OCI-LY3 (cell line): Measurements from ENCODE around the gene R3HDM2.
A peak's percentile ranks its signal among the peaks of the same experiment; 100 is the strongest.

Experiments
- H2AFZ ChIP-seq: fragments of 200-600, 300-600 bp; shearing (Covaris generic); 2 replicates; pipeline ENCODE4 v1.6.0; 2014; ENCODE audit warnings: antibody characterized with exemption, low read depth, low read length
- H3K27ac ChIP-seq: fragments of 200-600, 300-600 bp; sonication (generic); 2 replicates; pipeline ENCODE4 v1.5.1; 2014; ENCODE audit warnings: mild to moderate bottlenecking, low read length, moderate library complexity, mixed read lengths
- H3K27me3 ChIP-seq: fragments of 200-600, 300-600 bp; sonication (generic); 2 replicates; pipeline ENCODE4 v1.6.1; 2014; ENCODE audit warnings: low read depth, low read length, mixed read lengths
- H3K36me3 ChIP-seq: fragments of 200-600, 300-600 bp; sonication (generic); replicated peaks from 2 replicates; pipeline ENCODE3; 2014; ENCODE audit warnings: low read depth, low read length, mixed read lengths
- H3K4me1 ChIP-seq: fragments of 300-600, 200-600 bp; sonication (generic); 2 replicates; pipeline ENCODE4 v1.6.1; 2014; ENCODE audit warnings: low read length, mixed read lengths
- H3K4me2 ChIP-seq: fragments of 200-600, 300-600 bp; sonication (generic); 2 replicates; pipeline ENCODE4 v1.6.1; 2014; ENCODE audit warnings: low read length, mixed read lengths
- H3K4me3 ChIP-seq: fragments of 300-600, 200-600 bp; sonication (generic); 2 replicates; pipeline ENCODE4 v1.5.1; 2014; ENCODE audit warnings: antibody characterized with exemption, mild to moderate bottlenecking, low read length, moderate library complexity
- H3K79me2 ChIP-seq: fragments of 300-600, 200-600 bp; shearing (Covaris generic); 2 replicates; pipeline ENCODE4 v1.6.1; 2014; ENCODE audit warnings: mild to moderate bottlenecking, low read length, mixed read lengths
- H3K9ac ChIP-seq: fragments of 300-600, 200-600 bp; shearing (Covaris generic); 2 replicates; pipeline ENCODE4 v1.6.0; 2014; ENCODE audit warnings: mild to moderate bottlenecking, low read length, moderate library complexity
- H3K9me3 ChIP-seq: fragments of 200-600, 300-600 bp; shearing (Covaris generic); 2 replicates; pipeline ENCODE4 v1.6.1; 2014; ENCODE audit warnings: low read length, mixed read lengths; ENCODE audit not compliant: insufficient read depth
- H4K20me1 ChIP-seq: fragments of 200-600, 300-600 bp; sonication (generic); 2 replicates; pipeline ENCODE4 v1.6.1; 2016; ENCODE audit warnings: low read length, mixed read lengths; ENCODE audit not compliant: insufficient read depth
- EZH2phosphoT487 ChIP-seq: fragments of 200-600 bp; shearing (Covaris generic); IDR thresholded peaks from 2 replicates; pipeline ENCODE4 v1.6.1; 2018; ENCODE audit warnings: antibody characterized with exemption, mixed run types, low read depth
- TF ChIP-seq, protein P1 (sequence below): fragments of 200-600, 300-600 bp; sonication (generic); IDR thresholded peaks from 2 replicates; pipeline ENCODE4 v1.5.1; 2014; ENCODE audit warnings: antibody characterized with exemption, low read length, low read depth

Gene R3HDM2

GRCh38 chr12:57250541-57250940 is 180.3 kb downstream of the R3HDM2 start:
- peaks cover 2% of the 10 kb centered on the region for H3K36me3 ChIP-seq
- H3K27ac ChIP-seq, result no peak overlapping the region
- no peaks in the 10 kb centered on the region for H3K79me2 ChIP-seq
- H3K4me3 ChIP-seq, result no peak overlapping the region
- H2AFZ ChIP-seq, result no peak overlapping the region
- no peaks in the 10 kb centered on the region for H4K20me1 ChIP-seq
- no peak overlapping the region for H3K9ac ChIP-seq
- TF ChIP-seq EZH2phosphoT487, result no peak
- TF ChIP-seq, protein P1, sequence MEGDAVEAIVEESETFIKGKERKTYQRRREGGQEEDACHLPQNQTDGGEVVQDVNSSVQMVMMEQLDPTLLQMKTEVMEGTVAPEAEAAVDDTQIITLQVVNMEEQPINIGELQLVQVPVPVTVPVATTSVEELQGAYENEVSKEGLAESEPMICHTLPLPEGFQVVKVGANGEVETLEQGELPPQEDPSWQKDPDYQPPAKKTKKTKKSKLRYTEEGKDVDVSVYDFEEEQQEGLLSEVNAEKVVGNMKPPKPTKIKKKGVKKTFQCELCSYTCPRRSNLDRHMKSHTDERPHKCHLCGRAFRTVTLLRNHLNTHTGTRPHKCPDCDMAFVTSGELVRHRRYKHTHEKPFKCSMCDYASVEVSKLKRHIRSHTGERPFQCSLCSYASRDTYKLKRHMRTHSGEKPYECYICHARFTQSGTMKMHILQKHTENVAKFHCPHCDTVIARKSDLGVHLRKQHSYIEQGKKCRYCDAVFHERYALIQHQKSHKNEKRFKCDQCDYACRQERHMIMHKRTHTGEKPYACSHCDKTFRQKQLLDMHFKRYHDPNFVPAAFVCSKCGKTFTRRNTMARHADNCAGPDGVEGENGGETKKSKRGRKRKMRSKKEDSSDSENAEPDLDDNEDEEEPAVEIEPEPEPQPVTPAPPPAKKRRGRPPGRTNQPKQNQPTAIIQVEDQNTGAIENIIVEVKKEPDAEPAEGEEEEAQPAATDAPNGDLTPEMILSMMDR, result no peak
- H3K9me3 ChIP-seq, result no peaks in the 10 kb centered on the region
- no peak overlapping the region for H3K4me2 ChIP-seq
- no peaks in the 10 kb centered on the region for H3K27me3 ChIP-seq
- H3K4me1 ChIP-seq, result peaks cover 12% of the 10 kb centered on the region

- H3K27ac ChIP-seq, result no peak overlapping the region
- peaks cover 12% of the 10 kb centered on the region for H3K4me1 ChIP-seq
- peak overlapping the region; percentile 68; the same call in 1 of the 2 replicates for H2AFZ ChIP-seq
- peak overlapping the region; percentile 69 for H3K4me2 ChIP-seq
- no peaks in the 10 kb centered on the region for H3K79me2 ChIP-seq
- no peaks in the 10 kb centered on the region for H3K36me3 ChIP-seq
- TF ChIP-seq, protein P1, result peak; percentile 30
- TF ChIP-seq EZH2phosphoT487, result no peak
- H4K20me1 ChIP-seq, result no peaks in the 10 kb centered on the region
- peak overlapping the region; percentile 57 for H3K9ac ChIP-seq
- no peaks in the 10 kb centered on the region for H3K27me3 ChIP-seq
- H3K4me3 ChIP-seq, result peak overlapping the region; percentile 80
- no peaks in the 10 kb centered on the region for H3K9me3 ChIP-seq
These were observed 181.7 kb downstream of the R3HDM2 start for GRCh38 chr12:57248934-57249742.

- Histone ChIP-seq H3K79me2 (no peaks in the 10 kb centered on the region), H3K27me3 (peaks cover 12% of the 10 kb centered on the region), H3K9ac (no peak overlapping the region), H2AFZ (no peak overlapping the region), H3K9me3 (no peaks in the 10 kb centered on the region), H3K4me2 (no peak overlapping the region), H3K4me3 (no peak overlapping the region), H4K20me1 (no peaks in the 10 kb centered on the region), H3K4me1 (peaks cover 24% of the 10 kb centered on the region), H3K36me3 (no peaks in the 10 kb centered on the region), H3K27ac (no peak overlapping the region)
- TF ChIP-seq, protein P1, result no peak
- TF ChIP-seq EZH2phosphoT487, result no peak
These were observed 183.8 kb downstream of the R3HDM2 start for GRCh38 chr12:57247041-57247440.

GRCh38 chr12:57244312-57244696 is 186.5 kb downstream of the R3HDM2 start:
- no peak overlapping the region for H3K27ac ChIP-seq
- peaks cover 36% of the 10 kb centered on the region for H3K4me1 ChIP-seq
- no peak overlapping the region for H3K4me3 ChIP-seq
- H3K27me3 ChIP-seq, result peaks cover 26% of the 10 kb centered on the region
- H3K4me2 ChIP-seq, result peak overlapping the region; percentile 100; the same call in 1 of the 2 replicates
- H3K79me2 ChIP-seq, result no peaks in the 10 kb centered on the region
- no peaks in the 10 kb centered on the region for H3K36me3 ChIP-seq
- H3K9me3 ChIP-seq, result no peaks in the 10 kb centered on the region
- H2AFZ ChIP-seq, result no peak overlapping the region
- H3K9ac ChIP-seq, result no peak overlapping the region
- TF ChIP-seq, protein P1, result no peak
- TF ChIP-seq EZH2phosphoT487, result no peak
- H4K20me1 ChIP-seq, result no peaks in the 10 kb centered on the region
